Liver (tissue), 9 donors: ENCODE data around the gene KDM6A. TPM values are rescaled to one million over a fixed set of nuclear protein-coding genes. Genes with fewer than 3 reads are reported as not detected.

Experiments used
- DNase-seq: peaks from one replicate; pipeline ENCODE4 v3.0.0-alpha.2; 2017; ENCODE audit warnings: low spot score
- H3K27ac ChIP-seq, 2 donors: one replicate each; pipeline ENCODE4 v1.7.0; 2013; ENCODE audit warnings: inconsistent platforms in 2 of 2, low read length in 2 of 2, control low read depth in 1 of 2, low read depth in 1 of 2, mild to moderate bottlenecking in 1 of 2
- H3K27me3 ChIP-seq, 4 donors: one replicate each; pipeline versions ENCODE4 v1.6.1 to v1.7.0; 2013; ENCODE audit warnings: low read length in 3 of 4, inconsistent platforms in 1 of 4, mild to moderate bottlenecking in 1 of 4, moderate library complexity in 1 of 4; ENCODE audit not compliant: control insufficient read depth in 4 of 4, insufficient read depth in 4 of 4
- H3K36me3 ChIP-seq, 4 donors: one replicate each; pipeline versions ENCODE4 v1.6.1 to v1.7.0; 2013; ENCODE audit warnings: low read length in 3 of 4, mild to moderate bottlenecking in 3 of 4, low read depth in 1 of 4, moderate library complexity in 1 of 4; ENCODE audit not compliant: control insufficient read depth in 4 of 4, insufficient read depth in 3 of 4
- H3K4me1 ChIP-seq, 4 donors: one replicate each; pipeline versions ENCODE4 v1.6.1 to v1.7.0; 2013; ENCODE audit warnings: low read length in 3 of 4, mild to moderate bottlenecking in 3 of 4, moderate library complexity in 1 of 4; ENCODE audit not compliant: control insufficient read depth in 4 of 4, insufficient read depth in 4 of 4
- H3K4me3 ChIP-seq, 3 donors: one replicate each; pipeline versions ENCODE4 v1.6.1 to v1.7.0; 2013; ENCODE audit warnings: low read length in 3 of 3, control low read depth in 1 of 3, low read depth in 1 of 3, mild to moderate bottlenecking in 1 of 3
- H3K9ac ChIP-seq, 2 donors: one replicate each; pipeline ENCODE4 v1.7.0; 2013; ENCODE audit warnings: low read length in 2 of 2, mild to moderate bottlenecking in 2 of 2, moderate library complexity in 2 of 2, control low read depth in 1 of 2, low read depth in 1 of 2
- H3K9me3 ChIP-seq, 4 donors: one replicate each; pipeline versions ENCODE4 v1.6.1 to v1.7.0; 2013; ENCODE audit warnings: low read length in 3 of 4; ENCODE audit not compliant: control insufficient read depth in 4 of 4
- EGR1 ChIP-seq, 2 donors: IDR thresholded peaks; 2 replicates each; pipeline ENCODE4 v1.6.1; 2016 to 2018; ENCODE audit warnings: antibody characterized with exemption in 2 of 2, low read depth in 2 of 2
- FOXA1 ChIP-seq: IDR thresholded peaks from 2 replicates; pipeline ENCODE4 v1.6.1; 2016; ENCODE audit warnings: antibody characterized with exemption
- FOXA2 ChIP-seq: IDR thresholded peaks from 2 replicates; pipeline ENCODE4 v1.6.1; 2016; ENCODE audit warnings: antibody characterized with exemption
- GABPA ChIP-seq, 2 donors: IDR thresholded peaks in 1 of 2; conservative IDR thresholded peaks in 1 of 2; 2 replicates each; pipeline ENCODE4 v1.6.1; 2016; ENCODE audit warnings: antibody characterized with exemption in 2 of 2, mild to moderate bottlenecking in 1 of 2, moderate library complexity in 1 of 2
- HNF4A ChIP-seq, 2 donors: conservative IDR thresholded peaks; 2 replicates each; pipeline ENCODE4 v1.6.1; 2016; ENCODE audit warnings: antibody characterized with exemption in 2 of 2, mild to moderate bottlenecking in 2 of 2
- HNF4G ChIP-seq: IDR thresholded peaks from 2 replicates; pipeline ENCODE4 v1.6.1; 2016; ENCODE audit warnings: antibody characterized with exemption
- JUND ChIP-seq, 2 donors: IDR thresholded peaks; 2 replicates each; pipeline ENCODE4 v1.6.1; 2016; ENCODE audit warnings: antibody characterized with exemption in 2 of 2
- NR2F2 ChIP-seq: IDR thresholded peaks from 2 replicates; pipeline ENCODE4 v1.6.1; 2016; ENCODE audit warnings: antibody characterized with exemption
- RAD21 ChIP-seq, 2 donors: IDR thresholded peaks; 2 replicates each; pipeline ENCODE4 v1.6.1; 2016; ENCODE audit warnings: antibody characterized with exemption in 2 of 2, mild to moderate bottlenecking in 2 of 2
- SP1 ChIP-seq: IDR thresholded peaks from 2 replicates; pipeline ENCODE4 v1.6.1; 2018; ENCODE audit warnings: antibody characterized with exemption, mild to moderate bottlenecking
- TAF1 ChIP-seq: conservative IDR thresholded peaks from 2 replicates; pipeline ENCODE4 v1.6.1; 2016; ENCODE audit warnings: antibody characterized with exemption, mild to moderate bottlenecking
- YY1 ChIP-seq: IDR thresholded peaks from 2 replicates; pipeline ENCODE4 v1.6.1; 2016; ENCODE audit warnings: antibody characterized with exemption, mild to moderate bottlenecking
- WGBS: extraction: QIAGEN DNeasy Blood & Tissue Kit; methylation state at CpG from one replicate; pipeline ENCODE4 v1.1.7; 2013; 5-methylcytosine and 5-hydroxymethylcytosine counted together
- polyA plus RNA-seq, 2 donors: library from polyadenylated mRNA; stranded (reverse) in 1 of 2; unstranded in 1 of 2; fragments of 200-250 nt in 1 of 2; fragments of >200 nt in 1 of 2; fragmentation: Nextera tagmentation in 1 of 2; extraction: Ambion mirVana in 1 of 2; gene quantifications; one replicate each; pipeline versions ENCODE4 v1.2.1 to v1.2.3, GENCODE V29; 2013 to 2015
- total RNA-seq, 2 donors: library from RNA; depleted of rRNA; stranded (reverse); fragments of >200 nt; gene quantifications; one replicate each; pipeline ENCODE4 v1.2.3, GENCODE V29; 2014
- TF ChIP-seq, protein P1 (sequence below): IDR thresholded peaks from 2 replicates; pipeline ENCODE4 v1.6.1; 2016; ENCODE audit warnings: antibody characterized with exemption
- TF ChIP-seq, protein P2 (sequence below): IDR thresholded peaks from 2 replicates; pipeline ENCODE4 v1.6.1; 2016; ENCODE audit warnings: antibody characterized with exemption
- TF ChIP-seq, protein P3 (sequence below): fragments of 150-350 bp; IDR thresholded peaks from 2 replicates; pipeline ENCODE4 v1.5.1; 2017; ENCODE audit warnings: improper control_type of control experiment, low read depth, low read length; ENCODE audit not compliant: missing input control
- TF ChIP-seq, protein P4 (sequence below): IDR thresholded peaks from 2 replicates; pipeline ENCODE4 v1.6.1; 2016; ENCODE audit warnings: antibody characterized with exemption, mild to moderate bottlenecking
- TF ChIP-seq, protein P5 (sequence below): IDR thresholded peaks from 2 replicates; pipeline ENCODE4 v1.6.1; 2016; ENCODE audit warnings: antibody characterized with exemption
- donor health status: healthy.
- donor health status: healthy.
- donor health status: healthy.
- donor health status: healthy.
- donor health status: healthy.

Gene KDM6A
- total and polyA plus RNA-seq, 4 donors: 5.3 to 30.2 (median 18.2) TPM

DNA sequence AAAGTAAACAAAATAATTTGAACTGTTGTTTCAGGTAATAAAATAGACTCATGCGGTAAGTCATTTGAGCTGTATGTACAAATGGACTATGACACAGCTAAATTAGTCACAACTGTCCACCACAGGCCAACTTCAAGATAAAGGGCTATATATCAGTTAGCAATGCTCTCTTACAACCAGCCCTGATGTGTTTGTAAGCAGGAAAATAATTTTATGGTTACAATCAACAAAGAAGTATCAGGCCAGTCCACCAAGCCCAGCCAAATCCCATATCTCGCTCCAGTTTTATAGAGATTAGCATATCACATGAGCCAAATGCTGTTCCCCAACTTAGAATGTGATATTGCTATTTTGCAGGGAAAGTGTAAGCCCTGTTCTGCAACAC is 29.7 kb upstream of the KDM6A start (continued):
- TF ChIP-seq, protein P1, sequence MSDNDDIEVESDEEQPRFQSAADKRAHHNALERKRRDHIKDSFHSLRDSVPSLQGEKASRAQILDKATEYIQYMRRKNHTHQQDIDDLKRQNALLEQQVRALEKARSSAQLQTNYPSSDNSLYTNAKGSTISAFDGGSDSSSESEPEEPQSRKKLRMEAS: no peak
- TF ChIP-seq YY1: no peak
- TF ChIP-seq EGR1 (IDR thresholded peaks at IDR 0.05; ENCODE audit: low read depth in 2 of 2): no peak
- TF ChIP-seq NR2F2: no peak
- TF ChIP-seq SP1: no peak
- TF ChIP-seq, protein P2, sequence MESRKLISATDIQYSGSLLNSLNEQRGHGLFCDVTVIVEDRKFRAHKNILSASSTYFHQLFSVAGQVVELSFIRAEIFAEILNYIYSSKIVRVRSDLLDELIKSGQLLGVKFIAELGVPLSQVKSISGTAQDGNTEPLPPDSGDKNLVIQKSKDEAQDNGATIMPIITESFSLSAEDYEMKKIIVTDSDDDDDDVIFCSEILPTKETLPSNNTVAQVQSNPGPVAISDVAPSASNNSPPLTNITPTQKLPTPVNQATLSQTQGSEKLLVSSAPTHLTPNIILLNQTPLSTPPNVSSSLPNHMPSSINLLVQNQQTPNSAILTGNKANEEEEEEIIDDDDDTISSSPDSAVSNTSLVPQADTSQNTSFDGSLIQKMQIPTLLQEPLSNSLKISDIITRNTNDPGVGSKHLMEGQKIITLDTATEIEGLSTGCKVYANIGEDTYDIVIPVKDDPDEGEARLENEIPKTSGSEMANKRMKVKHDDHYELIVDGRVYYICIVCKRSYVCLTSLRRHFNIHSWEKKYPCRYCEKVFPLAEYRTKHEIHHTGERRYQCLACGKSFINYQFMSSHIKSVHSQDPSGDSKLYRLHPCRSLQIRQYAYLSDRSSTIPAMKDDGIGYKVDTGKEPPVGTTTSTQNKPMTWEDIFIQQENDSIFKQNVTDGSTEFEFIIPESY: no peak
- TF ChIP-seq FOXA2: no peak
- no peak for TF ChIP-seq TAF1
- no peak for TF ChIP-seq HNF4G

DNA sequence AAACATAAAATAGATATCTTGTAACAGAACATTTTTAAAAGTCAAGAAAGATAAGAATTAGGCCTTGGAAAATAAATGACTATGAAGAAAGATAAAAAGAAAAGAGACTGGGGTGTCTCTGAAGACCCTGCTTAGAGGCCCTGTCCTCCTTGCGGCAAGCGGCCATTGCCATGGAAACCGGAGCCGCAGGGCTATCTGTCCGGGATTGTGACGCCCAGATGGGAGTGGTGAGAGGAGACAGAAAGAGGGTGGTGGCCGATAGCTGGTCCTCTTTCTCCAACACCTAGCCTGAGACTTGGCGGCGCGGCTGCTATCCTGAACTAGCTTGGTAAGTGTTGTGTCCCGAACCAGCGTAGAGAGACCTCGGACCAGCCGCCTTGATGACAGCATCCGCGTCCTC is 29.2 kb upstream of the KDM6A start, which contains the start of gene DUSP21:
Gene DUSP21, plus strand, starts transcription at position 269 of the 400 bp plus-strand sequence. Its CDS starts 112 bp downstream, at position 381.
- no peaks in the 10 kb centered on the region for H3K36me3 ChIP-seq
- 95% methylated on average over 16 of the region's 16 CpGs for WGBS
- no peaks in the 10 kb centered on the region for H3K27me3 ChIP-seq
- no peak within 1 kb of the TSS for H3K27ac ChIP-seq
- H3K4me1 ChIP-seq: no peaks in the 10 kb centered on the region
- H3K9me3 ChIP-seq: no peaks in the 10 kb centered on the region
- H3K9ac ChIP-seq: no peak within 1 kb of the TSS
- DNase-seq: peak; percentile 42
- no peak for TF ChIP-seq GABPA (IDR thresholded peaks at IDR 0.05 in 1 of 2, conservative IDR thresholded peaks at IDR 0.05 in 1 of 2)
- no peak for TF ChIP-seq FOXA2
- TF ChIP-seq FOXA1: no peak
- TF ChIP-seq, protein P3, sequence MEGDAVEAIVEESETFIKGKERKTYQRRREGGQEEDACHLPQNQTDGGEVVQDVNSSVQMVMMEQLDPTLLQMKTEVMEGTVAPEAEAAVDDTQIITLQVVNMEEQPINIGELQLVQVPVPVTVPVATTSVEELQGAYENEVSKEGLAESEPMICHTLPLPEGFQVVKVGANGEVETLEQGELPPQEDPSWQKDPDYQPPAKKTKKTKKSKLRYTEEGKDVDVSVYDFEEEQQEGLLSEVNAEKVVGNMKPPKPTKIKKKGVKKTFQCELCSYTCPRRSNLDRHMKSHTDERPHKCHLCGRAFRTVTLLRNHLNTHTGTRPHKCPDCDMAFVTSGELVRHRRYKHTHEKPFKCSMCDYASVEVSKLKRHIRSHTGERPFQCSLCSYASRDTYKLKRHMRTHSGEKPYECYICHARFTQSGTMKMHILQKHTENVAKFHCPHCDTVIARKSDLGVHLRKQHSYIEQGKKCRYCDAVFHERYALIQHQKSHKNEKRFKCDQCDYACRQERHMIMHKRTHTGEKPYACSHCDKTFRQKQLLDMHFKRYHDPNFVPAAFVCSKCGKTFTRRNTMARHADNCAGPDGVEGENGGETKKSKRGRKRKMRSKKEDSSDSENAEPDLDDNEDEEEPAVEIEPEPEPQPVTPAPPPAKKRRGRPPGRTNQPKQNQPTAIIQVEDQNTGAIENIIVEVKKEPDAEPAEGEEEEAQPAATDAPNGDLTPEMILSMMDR: no peak
- no peak for TF ChIP-seq HNF4G
- no peak for TF ChIP-seq NR2F2
- TF ChIP-seq EGR1 (IDR thresholded peaks at IDR 0.05; ENCODE audit: low read depth in 2 of 2): no peak
- TF ChIP-seq JUND (IDR thresholded peaks at IDR 0.05): no peak
- TF ChIP-seq HNF4A (conservative IDR thresholded peaks at IDR 0.05): no peak
- TF ChIP-seq, protein P4, sequence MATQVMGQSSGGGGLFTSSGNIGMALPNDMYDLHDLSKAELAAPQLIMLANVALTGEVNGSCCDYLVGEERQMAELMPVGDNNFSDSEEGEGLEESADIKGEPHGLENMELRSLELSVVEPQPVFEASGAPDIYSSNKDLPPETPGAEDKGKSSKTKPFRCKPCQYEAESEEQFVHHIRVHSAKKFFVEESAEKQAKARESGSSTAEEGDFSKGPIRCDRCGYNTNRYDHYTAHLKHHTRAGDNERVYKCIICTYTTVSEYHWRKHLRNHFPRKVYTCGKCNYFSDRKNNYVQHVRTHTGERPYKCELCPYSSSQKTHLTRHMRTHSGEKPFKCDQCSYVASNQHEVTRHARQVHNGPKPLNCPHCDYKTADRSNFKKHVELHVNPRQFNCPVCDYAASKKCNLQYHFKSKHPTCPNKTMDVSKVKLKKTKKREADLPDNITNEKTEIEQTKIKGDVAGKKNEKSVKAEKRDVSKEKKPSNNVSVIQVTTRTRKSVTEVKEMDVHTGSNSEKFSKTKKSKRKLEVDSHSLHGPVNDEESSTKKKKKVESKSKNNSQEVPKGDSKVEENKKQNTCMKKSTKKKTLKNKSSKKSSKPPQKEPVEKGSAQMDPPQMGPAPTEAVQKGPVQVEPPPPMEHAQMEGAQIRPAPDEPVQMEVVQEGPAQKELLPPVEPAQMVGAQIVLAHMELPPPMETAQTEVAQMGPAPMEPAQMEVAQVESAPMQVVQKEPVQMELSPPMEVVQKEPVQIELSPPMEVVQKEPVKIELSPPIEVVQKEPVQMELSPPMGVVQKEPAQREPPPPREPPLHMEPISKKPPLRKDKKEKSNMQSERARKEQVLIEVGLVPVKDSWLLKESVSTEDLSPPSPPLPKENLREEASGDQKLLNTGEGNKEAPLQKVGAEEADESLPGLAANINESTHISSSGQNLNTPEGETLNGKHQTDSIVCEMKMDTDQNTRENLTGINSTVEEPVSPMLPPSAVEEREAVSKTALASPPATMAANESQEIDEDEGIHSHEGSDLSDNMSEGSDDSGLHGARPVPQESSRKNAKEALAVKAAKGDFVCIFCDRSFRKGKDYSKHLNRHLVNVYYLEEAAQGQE: no peak
- no peak for TF ChIP-seq TAF1
- TF ChIP-seq, protein P2: no peak
- TF ChIP-seq, protein P1: no peak
- TF ChIP-seq, protein P5, sequence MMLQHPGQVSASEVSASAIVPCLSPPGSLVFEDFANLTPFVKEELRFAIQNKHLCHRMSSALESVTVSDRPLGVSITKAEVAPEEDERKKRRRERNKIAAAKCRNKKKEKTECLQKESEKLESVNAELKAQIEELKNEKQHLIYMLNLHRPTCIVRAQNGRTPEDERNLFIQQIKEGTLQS: no peak
- TF ChIP-seq YY1: no peak
- no peak for TF ChIP-seq RAD21 (IDR thresholded peaks at IDR 0.05)
- no peak for TF ChIP-seq SP1
- H3K4me3 ChIP-seq: no peak within 1 kb of the TSS
